Measurements from ENCODE around the gene IL17RC.

The IL17RC gene

DNA sequence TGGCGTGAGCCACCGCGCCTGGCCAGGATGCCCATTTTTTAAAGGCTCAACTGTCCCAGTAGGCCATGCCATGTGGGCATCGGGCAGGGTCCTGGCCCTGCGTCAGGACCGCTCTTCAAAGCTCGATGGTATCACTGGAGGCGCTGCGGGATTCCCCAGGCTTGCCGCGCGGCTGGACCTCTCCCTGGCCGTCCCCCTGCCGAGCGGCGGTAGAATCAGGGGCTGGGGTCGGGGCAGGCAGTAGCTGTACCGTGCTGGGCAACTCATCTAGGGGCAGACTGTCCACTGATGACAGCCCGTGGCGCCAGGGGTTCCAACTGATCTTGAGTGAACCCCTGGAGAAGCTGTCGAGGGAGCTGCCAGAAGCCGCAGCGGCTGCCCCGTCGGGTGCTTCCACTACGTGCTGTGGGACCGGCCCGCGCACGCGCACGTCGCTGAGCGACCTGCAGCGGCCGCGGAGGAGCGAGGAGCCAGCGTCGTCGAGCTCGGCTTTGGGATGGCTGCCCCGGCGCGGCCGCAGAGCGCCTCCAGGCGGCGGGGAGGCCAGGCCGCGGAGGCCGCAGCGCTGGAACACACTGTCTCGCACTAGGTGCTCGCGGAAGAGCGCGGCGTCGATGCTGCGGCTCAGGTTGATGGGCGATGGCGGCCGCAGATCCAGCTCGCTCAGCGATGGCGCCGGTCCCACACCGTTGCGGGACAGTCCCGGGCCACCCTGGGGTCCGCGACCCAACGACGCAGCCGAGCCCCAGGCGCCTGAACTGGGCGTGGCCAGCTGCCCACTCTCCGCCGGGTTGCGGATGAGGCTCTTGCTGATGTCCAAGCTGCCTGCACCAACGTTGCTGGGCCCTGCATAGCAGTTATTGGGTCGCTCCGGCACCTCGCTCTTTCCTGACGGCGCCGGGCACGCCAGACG is 29.5 kb downstream of the IL17RC start:
- Histone ChIP-seq H3K27me3 (ENCODE audit: control insufficient read depth, low read length) (peaks cover 6% of the 10 kb centered on the region), H3K36me3 (ENCODE audit: control insufficient read depth, low read length) (no peaks in the 10 kb centered on the region), H3K27ac (ENCODE audit: low read depth, low read length) (no peak overlapping the region), H3K4me1 (ENCODE audit: control insufficient read depth, low read length) (peaks cover 7% of the 10 kb centered on the region), H3K79me2 (ENCODE audit: control insufficient read depth, low read length) (no peaks in the 10 kb centered on the region), H3F3A (ENCODE audit: control insufficient read depth, insufficient read depth) (no peaks in the 10 kb centered on the region), H3K4me3 (ENCODE audit: low read length) (no peak overlapping the region), H3K4me2 (ENCODE audit: low read length) (no peak overlapping the region), H3K9me3 (ENCODE audit: control insufficient read depth, insufficient read depth, low read length) (no peaks in the 10 kb centered on the region), H4K20me1 (ENCODE audit: control insufficient read depth, insufficient read depth, low read depth, low read length) (no peaks in the 10 kb centered on the region), H3K9me2 (replicated peaks; ENCODE audit: control insufficient read depth, low read length) (no peaks in the 10 kb centered on the region)
- TF ChIP-seq EZH2phosphoT487 (IDR thresholded peaks at IDR 0.05; ENCODE audit: borderline replicate concordance, low read length) (no peak), CTCF (IDR thresholded peaks at IDR 0.05; ENCODE audit: low read depth, low read length, poor library complexity, severe bottlenecking) (no peak)

- Histone ChIP-seq H3K9me2 (replicated peaks; ENCODE audit: control insufficient read depth, low read length) (no peaks in the 10 kb centered on the region), H3F3A (ENCODE audit: control insufficient read depth, insufficient read depth) (no peaks in the 10 kb centered on the region), H3K27me3 (ENCODE audit: control insufficient read depth, low read length) (peaks cover 12% of the 10 kb centered on the region), H3K27ac (ENCODE audit: low read depth, low read length) (no peak overlapping the region), H4K20me1 (ENCODE audit: control insufficient read depth, insufficient read depth, low read depth, low read length) (no peaks in the 10 kb centered on the region), H3K36me3 (ENCODE audit: control insufficient read depth, low read length) (no peaks in the 10 kb centered on the region), H3K4me3 (ENCODE audit: low read length) (no peak overlapping the region), H3K4me1 (ENCODE audit: control insufficient read depth, low read length) (peaks cover 14% of the 10 kb centered on the region), H3K79me2 (ENCODE audit: control insufficient read depth, low read length) (no peaks in the 10 kb centered on the region), H3K9me3 (ENCODE audit: control insufficient read depth, insufficient read depth, low read length) (no peaks in the 10 kb centered on the region), H3K4me2 (ENCODE audit: low read length) (no peak overlapping the region)
- TF ChIP-seq EZH2phosphoT487 (IDR thresholded peaks at IDR 0.05; ENCODE audit: borderline replicate concordance, low read length) (no peak), CTCF (IDR thresholded peaks at IDR 0.05; ENCODE audit: low read depth, low read length, poor library complexity, severe bottlenecking) (no peak)
These were observed 30.4 kb downstream of the IL17RC start for GRCh38 chr3:9947025-9947995.

DNA sequence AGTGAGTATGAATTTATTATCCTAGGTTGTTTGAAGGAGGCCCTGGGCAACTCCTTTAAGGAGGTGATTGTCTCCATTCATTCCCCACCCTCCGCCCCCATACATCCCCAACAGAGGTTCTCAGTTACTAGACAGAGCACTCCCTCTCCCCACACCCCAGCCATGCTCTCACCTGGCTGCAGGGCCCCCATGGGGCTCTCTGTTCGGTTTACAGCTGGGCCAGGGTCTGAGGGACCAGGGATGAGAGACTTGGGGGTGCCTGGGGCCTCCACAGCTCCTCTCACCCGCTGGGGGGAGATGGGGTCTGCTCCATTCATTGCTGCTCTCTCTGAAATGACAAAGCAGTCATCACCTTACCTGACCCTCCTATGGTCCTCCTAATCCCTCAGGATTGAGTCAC is 31.7 kb downstream of the IL17RC start:
- Histone ChIP-seq H4K20me1 (ENCODE audit: control insufficient read depth, insufficient read depth, low read depth, low read length) (no peaks in the 10 kb centered on the region), H3K27me3 (ENCODE audit: control insufficient read depth, low read length) (peaks cover 12% of the 10 kb centered on the region), H3K4me2 (ENCODE audit: low read length) (no peak overlapping the region), H3K9me2 (replicated peaks; ENCODE audit: control insufficient read depth, low read length) (no peaks in the 10 kb centered on the region), H3K4me1 (ENCODE audit: control insufficient read depth, low read length) (peaks cover 17% of the 10 kb centered on the region), H3K27ac (ENCODE audit: low read depth, low read length) (no peak overlapping the region), H3K4me3 (ENCODE audit: low read length) (no peak overlapping the region), H3K9me3 (ENCODE audit: control insufficient read depth, insufficient read depth, low read length) (no peaks in the 10 kb centered on the region), H3K79me2 (ENCODE audit: control insufficient read depth, low read length) (no peaks in the 10 kb centered on the region), H3K36me3 (ENCODE audit: control insufficient read depth, low read length) (no peaks in the 10 kb centered on the region), H3F3A (ENCODE audit: control insufficient read depth, insufficient read depth) (no peaks in the 10 kb centered on the region)
- TF ChIP-seq CTCF (IDR thresholded peaks at IDR 0.05; ENCODE audit: low read depth, low read length, poor library complexity, severe bottlenecking) (no peak), EZH2phosphoT487 (IDR thresholded peaks at IDR 0.05; ENCODE audit: borderline replicate concordance, low read length) (no peak)
